Stromal cell of bone marrow (primary cell): ENCODE results near the gene ZNF677.
"Not testable (repeated sequence)": the region's sequence is repeated elsewhere in the genome, so short reads cannot be mapped to it uniquely, and the experiment has no call there.

ENCODE experiments used
- DNase-seq: peaks from one replicate; pipeline ENCODE4 v3.0.0-alpha.2; 2012; ENCODE audit warnings: low read depth

The ZNF677 gene

DNA sequence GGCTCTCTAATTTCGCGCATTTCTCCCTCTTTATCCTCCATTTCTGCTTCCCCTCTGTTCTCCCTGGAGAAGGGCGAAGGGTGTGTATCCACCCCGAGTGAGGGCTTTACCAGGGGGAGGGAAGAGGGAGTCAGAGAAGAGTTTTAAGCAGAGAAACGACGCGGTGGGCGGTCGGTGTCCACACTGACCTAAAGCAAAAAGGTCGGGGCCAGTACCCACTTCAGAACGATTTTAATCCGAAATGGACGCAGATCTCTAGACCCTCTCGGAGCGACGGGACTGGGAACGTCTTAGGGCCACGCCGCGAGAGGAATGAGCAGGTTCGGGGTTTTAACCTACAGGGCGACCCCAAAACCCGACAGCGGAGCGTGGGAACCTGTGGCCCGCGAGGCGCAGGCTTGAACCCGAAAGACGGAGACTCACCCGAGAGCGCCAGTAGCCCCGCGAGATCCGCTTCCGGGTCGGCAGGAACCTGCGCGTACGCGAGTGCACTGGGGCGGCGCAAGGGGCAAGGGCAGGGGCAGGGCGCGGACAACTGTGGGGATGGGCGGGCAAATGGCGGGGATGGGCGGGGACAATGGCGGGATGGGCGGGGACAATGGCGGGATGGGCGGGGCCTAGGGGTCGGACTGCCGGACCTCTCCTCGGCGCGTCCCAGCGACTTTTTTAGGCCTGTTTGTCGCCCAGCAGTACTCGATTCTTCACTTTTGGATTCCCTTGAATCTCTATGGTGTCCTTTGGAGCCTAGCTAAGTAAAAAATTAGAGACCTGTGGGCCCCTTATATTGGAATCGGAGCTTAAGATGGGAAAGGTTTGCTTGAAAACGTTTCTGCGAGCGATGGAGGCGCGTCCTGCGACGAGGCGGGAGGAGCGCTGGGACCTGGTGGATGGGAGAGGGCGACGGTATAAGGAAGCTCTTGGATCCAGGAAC lies at the start of gene ZNF677:
Gene ZNF677 (minus strand): TSS at position 463 of the 931 bp plus-strand sequence. CDS start 3,323 bp downstream, outside the sequence.
- peak; percentile 74 for DNase-seq

DNA sequence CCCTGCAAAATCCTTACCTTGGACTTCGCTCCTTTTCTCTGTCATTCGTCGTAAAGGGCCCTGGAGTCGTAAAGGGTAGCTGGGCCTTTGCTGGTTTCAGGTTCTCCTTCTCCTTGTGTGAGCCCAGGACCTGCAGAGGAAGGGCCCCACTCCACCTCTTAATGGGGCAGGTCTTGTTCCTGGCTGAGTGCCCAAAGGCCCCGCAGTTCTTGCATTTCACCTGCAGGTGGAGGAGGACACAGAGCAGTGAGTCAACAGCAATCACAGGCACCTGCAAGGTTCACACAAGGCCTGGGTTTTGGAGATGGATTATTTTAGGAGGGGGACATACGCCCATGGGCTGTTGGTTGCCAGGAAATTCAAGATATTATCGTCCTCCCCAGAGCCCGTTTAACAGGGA lies 46.7 kb upstream of the ZNF677 start:
- not testable (repeated sequence) for DNase-seq

DNA sequence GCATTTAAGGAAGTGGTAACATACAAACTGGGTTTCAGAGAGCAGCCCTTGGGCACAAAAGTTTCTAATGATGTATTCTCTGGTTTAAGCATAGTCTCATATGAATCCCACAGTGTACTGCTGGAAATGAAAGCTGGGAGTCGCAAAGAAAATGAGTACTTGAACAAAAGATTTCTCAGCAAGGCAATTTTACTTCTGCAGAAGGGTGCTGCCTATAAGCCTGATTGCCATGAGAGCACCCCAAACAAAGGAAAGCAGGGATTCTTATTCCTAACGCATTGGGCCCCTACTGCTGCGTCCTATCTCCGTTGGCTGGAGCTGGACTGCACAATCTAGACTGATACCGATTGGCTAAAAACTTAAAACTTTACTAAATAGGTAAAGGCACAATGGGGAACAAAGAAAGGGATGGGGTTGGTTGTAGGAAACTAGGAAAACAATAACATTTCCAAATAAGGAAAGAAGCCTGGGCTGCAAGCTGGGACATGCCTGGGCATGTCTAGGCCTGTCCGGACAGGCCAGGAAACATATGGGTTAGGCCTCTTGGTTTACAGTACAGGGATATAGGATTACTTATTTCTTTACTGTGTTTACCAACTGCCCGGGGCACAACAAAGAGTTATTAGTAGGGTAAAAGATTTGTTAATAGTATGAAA lies 40.2 kb upstream of the ZNF677 start:
- no peak for DNase-seq

DNA sequence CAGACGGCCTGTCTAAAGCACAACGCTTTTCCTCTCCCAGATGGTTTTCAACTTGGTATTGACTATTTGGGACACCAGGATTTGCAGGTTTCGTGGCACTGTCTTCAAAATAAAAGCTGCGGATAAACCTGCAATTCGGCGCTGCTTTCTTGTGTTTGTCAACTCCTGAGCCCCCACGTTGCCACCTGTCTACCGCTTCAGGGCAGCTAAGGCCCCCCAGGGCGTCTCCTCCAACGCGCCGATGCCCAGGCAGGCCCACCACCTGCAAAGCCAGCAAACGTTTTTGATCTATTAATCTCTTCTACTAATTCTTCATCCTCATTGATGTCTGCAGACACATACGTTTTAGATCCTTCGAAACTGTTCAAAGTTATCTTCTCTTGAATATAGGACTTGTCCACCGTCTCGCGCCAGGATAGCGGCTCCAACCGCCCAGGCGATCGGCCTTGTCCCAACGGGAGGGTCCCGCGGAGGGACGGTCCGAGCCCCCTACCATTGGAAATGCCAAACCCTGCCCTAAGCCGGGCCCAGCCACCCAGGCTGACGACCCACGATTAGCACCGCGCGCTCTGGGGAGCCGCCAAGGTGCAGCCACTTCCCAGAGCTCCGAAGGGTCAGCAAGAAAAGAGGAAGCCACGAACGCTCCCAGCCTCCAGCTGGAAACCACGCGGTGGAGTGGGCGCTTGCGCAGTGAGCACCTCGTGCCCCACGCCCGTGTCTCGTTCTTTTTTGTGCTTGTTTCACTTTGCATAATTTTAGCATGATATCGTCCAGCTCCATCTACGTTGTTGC lies 36.3 kb upstream of the ZNF677 start:
- no peak for DNase-seq

DNA sequence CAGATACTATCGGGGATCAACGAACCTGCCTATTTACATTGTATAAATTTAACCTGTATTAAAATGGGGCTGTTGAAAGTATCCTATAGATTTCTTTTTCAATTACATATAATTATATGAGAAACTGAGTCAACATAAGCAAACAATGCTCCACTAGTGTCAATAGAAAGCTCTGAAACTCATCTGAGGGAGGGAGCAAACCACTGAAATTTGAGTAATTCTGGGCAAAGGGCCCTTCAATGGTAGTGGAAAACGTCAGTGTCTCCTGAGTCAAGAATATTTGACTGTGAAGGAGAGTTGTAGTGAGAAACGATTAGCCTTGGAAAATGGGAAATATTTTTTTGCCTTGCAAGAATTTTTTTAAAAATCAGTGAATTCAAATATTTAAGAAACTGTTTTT lies 30.4 kb upstream of the ZNF677 start:
- DNase-seq: no peak

DNA sequence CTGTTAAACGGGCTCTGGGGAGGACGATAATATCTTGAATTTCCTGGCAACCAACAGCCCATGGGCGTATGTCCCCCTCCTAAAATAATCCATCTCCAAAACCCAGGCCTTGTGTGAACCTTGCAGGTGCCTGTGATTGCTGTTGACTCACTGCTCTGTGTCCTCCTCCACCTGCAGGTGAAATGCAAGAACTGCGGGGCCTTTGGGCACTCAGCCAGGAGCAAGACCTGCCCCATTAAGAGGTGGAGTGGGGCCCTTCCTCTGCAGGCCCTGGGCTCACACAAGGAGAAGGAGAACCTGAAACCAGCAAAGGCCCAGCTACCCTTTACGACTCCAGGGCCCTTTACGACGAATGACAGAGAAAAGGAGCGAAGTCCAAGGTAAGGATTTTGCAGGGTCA lies 27.3 kb upstream of the ZNF677 start:
- DNase-seq: not testable (repeated sequence)

DNA sequence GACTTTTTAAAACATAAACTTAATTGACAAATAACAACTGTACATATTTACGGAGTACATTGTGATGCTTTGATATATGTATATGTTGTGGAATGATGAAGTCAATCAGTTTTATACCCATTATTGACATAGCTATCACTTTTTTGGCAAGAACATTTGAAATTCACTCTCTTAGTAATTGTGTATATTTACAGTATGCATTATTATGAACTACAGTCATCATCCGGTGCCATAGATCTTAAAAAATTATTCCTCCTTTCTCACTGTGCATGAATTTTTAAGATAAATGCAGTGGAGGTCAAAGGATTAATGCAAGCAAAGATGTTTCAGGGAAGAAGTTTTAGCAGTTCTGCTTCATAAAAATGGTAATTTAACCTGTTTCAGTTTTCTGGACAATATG lies 20.8 kb upstream of the ZNF677 start:
- DNase-seq: no peak

DNA sequence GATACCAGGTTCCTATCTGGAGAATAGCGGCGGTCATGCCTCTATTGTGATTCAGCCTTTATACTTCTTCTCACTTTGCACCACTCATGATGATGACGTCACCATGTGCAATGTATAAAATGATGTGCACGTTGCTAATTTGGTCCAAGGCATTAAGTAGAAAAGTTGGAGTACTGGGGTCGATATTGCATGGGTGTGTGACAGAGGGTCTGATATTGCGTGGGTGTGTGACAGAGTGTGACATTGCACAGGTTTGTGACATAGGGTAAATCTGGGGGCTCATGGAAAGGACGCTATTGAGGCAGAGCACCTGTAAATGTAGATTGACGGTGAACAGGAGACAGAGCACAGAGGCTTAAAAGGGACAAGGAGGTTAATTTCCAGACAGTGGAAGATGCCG lies 17.4 kb upstream of the ZNF677 start:
- DNase-seq: no peak

DNA sequence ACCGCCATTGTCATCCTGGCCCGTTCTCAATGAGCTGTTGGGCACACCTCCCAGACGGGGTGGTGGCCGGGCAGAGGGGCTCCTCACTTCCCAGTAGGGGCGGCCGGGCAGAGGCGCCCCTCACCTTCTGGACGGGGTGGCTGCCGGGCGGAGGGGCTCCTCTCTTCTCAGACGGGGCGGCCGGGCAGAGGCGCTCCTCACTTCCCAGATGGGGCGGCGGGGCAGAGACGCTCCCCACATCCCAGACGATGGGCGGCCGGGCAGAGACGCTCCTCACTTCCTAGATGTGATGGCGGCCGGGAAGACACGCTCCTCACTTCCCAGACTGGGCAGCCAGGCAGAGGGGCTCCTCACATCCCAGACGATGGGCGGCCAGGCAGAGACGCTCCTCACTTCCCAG lies 15.2 kb upstream of the ZNF677 start:
- not testable (repeated sequence) for DNase-seq

DNA sequence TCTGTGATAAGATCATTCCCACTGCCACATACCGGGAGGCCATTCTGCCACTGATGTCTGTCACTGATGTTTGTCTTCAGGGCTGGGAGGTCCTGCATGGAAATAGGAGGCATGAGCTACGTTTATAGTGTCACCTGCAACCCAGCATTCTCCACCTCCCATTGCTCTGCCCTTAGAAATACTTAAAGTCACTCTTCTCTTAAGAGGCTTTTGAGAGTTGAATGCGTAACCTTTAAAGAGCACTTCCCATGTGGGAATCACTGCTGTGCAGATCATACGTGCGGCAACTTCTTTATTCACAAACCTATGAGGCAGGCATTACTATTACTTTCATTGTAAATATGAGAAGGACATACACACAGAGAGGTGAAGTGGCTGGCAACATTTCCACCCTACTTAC lies 12.9 kb upstream of the ZNF677 start, which contains the start of gene VN1R4:
Gene VN1R4 (minus strand): TSS at position 101 of the 400 bp plus-strand sequence. CDS start 58 bp downstream, at position 43.
- DNase-seq: not testable (repeated sequence)

DNA sequence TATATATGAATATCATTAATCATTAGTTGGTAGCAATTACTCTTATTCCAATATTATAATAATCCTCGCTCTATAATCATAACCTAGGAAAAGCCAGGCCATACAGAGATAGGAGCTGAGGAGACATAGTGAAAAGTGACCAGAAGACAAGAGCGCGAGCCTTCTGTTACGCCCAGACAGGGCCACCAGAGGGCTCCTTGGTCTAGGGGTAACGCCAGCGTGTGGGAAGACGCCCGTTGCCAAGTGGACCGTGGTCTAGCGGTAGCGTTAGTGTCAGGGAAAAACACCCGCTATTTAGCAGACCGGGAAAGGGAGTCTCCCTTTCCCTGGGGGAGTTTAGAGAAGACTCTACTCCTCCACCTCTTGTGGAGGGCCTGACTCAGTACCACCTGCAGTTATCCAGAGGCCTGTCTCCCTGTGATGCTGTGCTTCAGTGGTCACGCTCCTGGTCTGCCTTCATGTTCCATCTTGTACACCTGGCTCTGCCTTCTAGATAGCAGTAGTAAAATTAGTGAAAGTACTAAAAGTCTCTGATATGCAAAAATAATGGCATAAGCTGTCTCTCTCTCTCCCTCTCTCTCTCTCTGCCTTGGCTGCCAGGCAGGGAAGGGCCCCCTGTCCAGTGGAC lies 3.2 kb upstream of the ZNF677 start, which contains the start of gene VN1R2:
Gene VN1R2 (plus strand): TSS at position 578 of the 628 bp plus-strand sequence. CDS start 84 bp downstream, outside the sequence.
- DNase-seq: not testable (repeated sequence)

DNA sequence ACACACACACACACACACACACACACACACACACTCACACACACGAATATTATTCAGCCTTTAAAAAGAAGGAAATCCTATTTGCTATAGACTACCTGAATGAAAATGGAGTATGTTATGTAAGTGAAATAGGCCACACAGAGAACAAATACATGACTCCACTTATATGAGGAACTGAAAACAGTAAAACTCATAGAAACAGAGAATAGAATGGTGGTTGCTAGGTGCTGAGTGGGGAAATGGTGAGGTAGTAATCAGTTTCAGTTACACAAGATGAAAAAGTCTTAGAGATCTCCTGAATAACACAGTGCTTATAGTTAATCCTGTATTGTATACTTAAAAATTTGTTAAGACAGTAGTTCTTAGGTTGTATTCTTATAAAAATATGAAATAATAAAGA lies 8.2 kb downstream of the ZNF677 start:
- DNase-seq: no peak

DNA sequence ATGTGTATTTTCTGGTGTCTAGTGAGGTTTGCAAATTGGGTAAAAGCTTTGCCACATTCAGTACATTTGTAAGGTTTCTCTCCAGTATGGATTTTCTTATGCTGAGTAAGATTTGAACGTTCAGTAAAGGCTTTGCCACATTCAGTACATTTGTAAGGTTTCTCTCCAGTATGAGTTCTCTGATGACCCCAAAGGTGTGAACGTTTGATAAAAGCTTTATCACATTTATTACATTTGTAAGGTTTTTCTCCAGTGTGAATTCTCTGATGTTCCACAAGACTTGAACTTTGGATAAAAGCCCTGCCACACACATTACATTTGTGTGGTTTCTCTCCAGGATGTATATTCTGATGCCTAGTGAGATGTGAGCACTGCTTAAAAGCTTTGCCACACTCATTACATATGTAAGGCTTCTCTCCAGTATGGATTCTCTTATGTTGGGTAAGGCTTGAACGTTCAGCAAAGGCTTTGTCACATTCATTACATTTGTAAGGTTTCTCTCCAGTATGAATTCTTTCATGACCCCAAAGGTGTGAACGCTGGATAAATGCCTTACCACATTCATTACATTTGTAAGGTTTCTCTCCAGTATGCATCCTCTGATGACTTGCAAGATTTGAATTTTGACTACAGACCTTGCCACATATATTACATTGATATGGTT lies 17.4 kb downstream of the ZNF677 start:
- DNase-seq: no peak

DNA sequence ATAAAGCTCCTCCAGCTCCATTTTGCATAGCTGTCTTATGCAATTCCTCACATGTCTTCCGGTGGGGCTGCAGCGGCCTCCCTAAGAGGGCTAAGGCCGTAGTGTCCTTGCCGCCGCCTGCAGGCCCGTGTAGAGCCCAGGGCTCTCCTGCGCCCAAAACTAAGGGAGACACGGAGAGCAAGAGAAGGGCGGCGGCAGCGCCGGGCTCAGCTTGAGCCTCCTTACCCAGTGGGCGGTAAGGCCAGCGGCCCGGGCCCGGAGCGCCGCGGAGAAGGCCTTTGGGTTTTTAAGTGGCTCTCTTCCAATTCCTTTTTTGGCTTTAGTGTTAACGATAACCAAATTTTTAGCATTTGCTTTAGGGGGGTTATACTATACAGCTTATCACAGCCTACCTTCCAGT lies 30.1 kb downstream of the ZNF677 start:
- no peak for DNase-seq

DNA sequence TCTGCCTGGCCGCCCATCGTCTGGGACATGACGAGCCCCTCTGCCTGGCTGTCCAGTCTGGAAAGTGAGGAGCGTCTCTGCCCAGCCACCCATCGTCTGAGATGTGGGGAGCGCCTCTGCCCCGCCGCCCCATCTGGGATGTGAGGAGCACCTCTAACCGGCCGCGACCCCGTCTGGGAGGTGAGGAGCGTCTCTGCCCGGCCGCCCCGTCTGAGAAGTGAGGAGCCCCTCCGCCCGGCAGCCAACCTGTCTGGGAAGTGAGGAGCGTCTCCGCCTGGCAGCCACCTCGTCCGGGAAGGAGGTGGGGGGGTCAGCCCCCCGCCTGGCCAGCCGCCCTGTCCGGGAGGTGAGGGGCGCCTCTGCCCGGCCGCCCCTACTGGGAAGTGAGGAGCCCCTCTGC lies 32.0 kb downstream of the ZNF677 start:
- DNase-seq: not testable (repeated sequence)

DNA sequence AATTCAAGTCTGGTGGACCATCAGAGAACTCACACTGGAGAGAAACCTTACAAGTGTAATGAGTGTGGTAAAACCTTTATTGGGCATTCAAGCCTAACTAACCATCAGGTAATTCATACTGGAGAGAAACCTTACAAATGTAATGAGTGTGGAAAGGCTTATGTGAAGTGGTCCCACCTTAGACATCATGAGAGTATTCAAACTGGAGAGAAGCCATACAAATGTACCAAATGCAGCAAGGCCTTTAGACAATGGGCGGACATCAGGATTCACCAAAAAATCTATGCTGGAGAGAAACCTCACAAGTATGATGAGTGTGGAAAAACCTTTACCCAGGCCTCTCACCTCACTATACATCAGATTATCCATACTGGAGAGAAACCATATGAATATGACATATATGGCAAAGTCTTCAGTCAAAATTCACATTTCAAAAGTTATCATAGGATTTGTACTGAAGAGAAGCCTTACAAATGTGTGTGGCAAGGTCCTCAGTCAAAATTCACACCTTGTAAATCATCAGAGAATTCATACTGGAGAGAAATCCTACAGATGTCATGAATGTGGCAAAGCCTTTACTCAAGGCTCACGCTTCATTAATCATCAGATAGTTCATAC lies 41.9 kb downstream of the ZNF677 start:
- DNase-seq: no peak

DNA sequence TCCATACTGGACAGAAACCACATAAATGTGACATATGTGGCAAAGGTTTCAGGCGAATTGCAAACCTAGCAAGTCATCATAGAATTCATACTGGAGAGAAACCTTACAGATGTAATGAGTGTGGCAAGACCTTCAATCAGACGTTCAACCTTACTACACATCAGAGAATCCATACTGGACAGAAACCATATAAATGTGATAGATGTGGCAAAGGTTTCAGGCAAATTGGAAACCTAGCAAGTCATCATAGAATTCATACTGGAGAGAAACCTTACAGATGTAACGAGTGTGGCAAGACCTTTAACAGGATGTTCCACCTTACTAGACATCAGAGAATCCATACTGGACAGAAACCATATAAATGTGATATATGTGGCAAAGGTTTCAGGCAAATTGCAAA lies 43.1 kb downstream of the ZNF677 start:
- not testable (repeated sequence) for DNase-seq

DNA sequence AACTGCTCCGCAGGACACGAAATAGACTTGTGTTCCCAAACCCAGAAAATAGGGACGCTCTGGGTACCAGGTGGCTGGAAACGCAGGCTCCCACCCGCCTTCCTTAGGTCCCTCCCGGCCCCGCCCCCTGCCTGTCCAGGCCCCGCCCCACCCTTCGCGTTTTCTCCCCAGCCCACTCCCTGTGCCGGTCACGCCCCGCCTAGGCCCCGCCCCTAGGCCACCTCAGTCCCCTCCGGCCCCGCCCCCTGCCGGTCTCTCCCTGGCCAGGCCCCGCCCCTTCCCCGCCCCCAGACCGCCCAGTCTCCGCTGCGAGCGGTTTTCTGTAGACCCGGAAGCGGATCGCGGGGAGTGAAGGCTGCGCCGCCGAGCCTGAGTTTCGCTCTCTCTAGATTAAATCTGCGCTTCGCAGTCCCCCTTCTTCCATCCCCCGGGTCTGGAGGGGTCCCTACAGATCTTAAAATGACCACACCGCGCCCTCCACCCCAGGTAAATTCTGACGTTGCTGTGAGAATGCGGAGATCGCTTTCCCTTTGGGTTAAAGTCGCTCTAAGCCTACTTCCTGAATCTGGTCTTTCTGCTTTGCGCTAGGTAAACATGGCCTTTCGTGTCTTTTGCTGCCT lies 57.8 kb downstream of the ZNF677 start:
- DNase-seq: peak; percentile 79

DNA sequence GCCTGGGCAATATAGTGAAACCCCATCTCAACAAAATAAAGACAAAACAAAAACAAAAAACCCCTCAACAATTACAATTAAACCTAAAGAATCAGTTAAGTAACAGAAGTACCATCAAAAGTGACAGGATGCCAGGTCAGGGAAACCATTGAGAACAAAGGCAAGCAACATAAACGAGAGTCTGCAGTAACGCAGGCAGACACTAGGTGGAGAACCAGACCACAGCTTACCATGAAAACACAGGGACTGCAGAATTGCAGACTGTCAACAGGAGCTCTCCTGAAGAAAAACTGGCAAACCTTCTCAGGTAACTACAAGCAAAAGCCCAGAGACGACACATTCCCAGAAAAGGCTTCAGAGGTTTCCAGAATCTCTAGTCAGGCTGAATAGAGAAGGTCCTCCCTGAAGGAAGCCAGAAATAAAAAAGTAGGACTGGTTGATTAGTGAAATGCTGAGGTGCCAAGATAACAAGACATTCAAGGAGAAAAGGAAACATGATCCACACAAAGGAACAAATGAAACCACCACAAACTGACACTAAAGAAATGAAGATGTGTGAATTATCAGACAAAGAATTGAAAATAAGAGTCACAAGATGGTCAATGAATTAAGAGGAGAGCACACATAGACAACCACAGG lies 59.3 kb downstream of the ZNF677 start:
- peak; percentile 71 for DNase-seq
